ENCODE data around the gene CCNL2. TPM values are rescaled to one million over a fixed set of nuclear protein-coding genes. Genes with fewer than 3 reads are reported as not detected.

CCNL2 gene
- total RNA-seq, 2 donors from 2014 or later, result 187 to 244 TPM

GRCh38 chr1:1366699-1367066 lies 32.5 kb downstream of the CCNL2 start:
- Histone ChIP-seq H3K4me1 (ENCODE audit: control insufficient read depth, insufficient read depth, low read length) (no peaks in the 10 kb centered on the region), H3K36me3 (ENCODE audit: control insufficient read depth, insufficient read depth, low read length) (peaks cover 5% of the 10 kb centered on the region), H3K9me3 (ENCODE audit: control insufficient read depth, low read length) (peaks cover 19% of the 10 kb centered on the region), H3K4me3 (ENCODE audit: low read length) (peak overlapping the region; percentile 37), H3K27me3 (ENCODE audit: control insufficient read depth, insufficient read depth, low read length, poor library complexity, severe bottlenecking) (no peaks in the 10 kb centered on the region), H3K9ac (ENCODE audit: extremely low read depth, low read length, poor library complexity, severe bottlenecking) (no peak overlapping the region), H3K27ac (ENCODE audit: low read depth, low read length) (no peak overlapping the region)
- DNase-seq, result no peak
- Mint-ChIP-seq H3K9me3 (peaks cover 3% of the 10 kb centered on the region), H3K27ac (no peak overlapping the region), H3K4me1 (peaks cover 6% of the 10 kb centered on the region), H3K36me3 (ENCODE audit: low read depth) (no peaks in the 10 kb centered on the region), H3K27me3 (ENCODE audit: insufficient read depth) (peaks cover 12% of the 10 kb centered on the region), H3K4me3 (no peak overlapping the region)
- 93 to 94% methylated on average over 3 of the region's 3 CpGs for WGBS, 2 experiments (ENCODE audit: insufficient coverage in 1 of 2, insufficient read length in 1 of 2)
- no peak for TF ChIP-seq CTCF (conservative IDR thresholded peaks at IDR 0.05)

- TF ChIP-seq CTCF (conservative IDR thresholded peaks at IDR 0.05), result no peak
- peaks cover 7% of the 10 kb centered on the region for H3K4me1 Mint-ChIP-seq
- no peak overlapping the region for H3K27ac ChIP-seq (ENCODE audit: low read depth, low read length)
- no peak overlapping the region for H3K27ac Mint-ChIP-seq
- 79 to 81% methylated on average over 10 of the region's 10 CpGs for WGBS, 2 experiments (ENCODE audit: insufficient coverage in 1 of 2, insufficient read length in 1 of 2)
- no peaks in the 10 kb centered on the region for H3K36me3 Mint-ChIP-seq (ENCODE audit: low read depth)
- H3K9ac ChIP-seq (ENCODE audit: extremely low read depth, low read length, poor library complexity, severe bottlenecking), result no peak overlapping the region
- H3K4me3 ChIP-seq (ENCODE audit: low read length), result peak overlapping the region; percentile 37
- DNase-seq, result no peak
- H3K9me3 Mint-ChIP-seq, result peaks cover 3% of the 10 kb centered on the region
- H3K9me3 ChIP-seq (ENCODE audit: control insufficient read depth, low read length), result peaks cover 19% of the 10 kb centered on the region
- H3K27me3 ChIP-seq (ENCODE audit: control insufficient read depth, insufficient read depth, low read length, poor library complexity, severe bottlenecking), result no peaks in the 10 kb centered on the region
- no peak overlapping the region for H3K4me3 Mint-ChIP-seq
- peaks cover 12% of the 10 kb centered on the region for H3K27me3 Mint-ChIP-seq (ENCODE audit: insufficient read depth)
- no peaks in the 10 kb centered on the region for H3K4me1 ChIP-seq (ENCODE audit: control insufficient read depth, insufficient read depth, low read length)
- no peaks in the 10 kb centered on the region for H3K36me3 ChIP-seq (ENCODE audit: control insufficient read depth, insufficient read depth, low read length)
Observed at GRCh38 chr1:1365875-1366698, 33.0 kb downstream of the CCNL2 start.

- H3K36me3 ChIP-seq (ENCODE audit: control insufficient read depth, insufficient read depth, low read length), result no peaks in the 10 kb centered on the region
- H3K27me3 Mint-ChIP-seq (ENCODE audit: insufficient read depth), result peaks cover 13% of the 10 kb centered on the region
Observed at GRCh38 chr1:1364266-1364665, 34.9 kb downstream of the CCNL2 start.

More at GRCh38 chr1:1364266-1364665, 34.9 kb downstream of the CCNL2 start:
- Mint-ChIP-seq H3K27ac (no peak overlapping the region), H3K36me3 (ENCODE audit: low read depth) (no peaks in the 10 kb centered on the region), H3K4me3 (no peak overlapping the region), H3K9me3 (peaks cover 3% of the 10 kb centered on the region), H3K4me1 (peaks cover 15% of the 10 kb centered on the region)
- WGBS, 2 experiments (ENCODE audit: insufficient coverage in 1 of 2, insufficient read length in 1 of 2), result 87 to 92% methylated on average over 12 to 14 of the region's 14 CpGs
- H3K27me3 ChIP-seq (ENCODE audit: control insufficient read depth, insufficient read depth, low read length, poor library complexity, severe bottlenecking), result no peaks in the 10 kb centered on the region
- TF ChIP-seq CTCF (conservative IDR thresholded peaks at IDR 0.05), result no peak
- H3K4me3 ChIP-seq (ENCODE audit: low read length), result no peak overlapping the region
- DNase-seq, result no peak
- H3K4me1 ChIP-seq (ENCODE audit: control insufficient read depth, insufficient read depth, low read length), result peaks cover 3% of the 10 kb centered on the region
- H3K9ac ChIP-seq (ENCODE audit: extremely low read depth, low read length, poor library complexity, severe bottlenecking), result no peak overlapping the region
- H3K27ac ChIP-seq (ENCODE audit: low read depth, low read length), result no peak overlapping the region
- H3K9me3 ChIP-seq (ENCODE audit: control insufficient read depth, low read length), result peaks cover 19% of the 10 kb centered on the region
